Measurements from ENCODE around the gene PRTN3. TPM values are rescaled to one million over a fixed set of nuclear protein-coding genes. Genes with fewer than 3 reads are reported as not detected.

Gene PRTN3, protein sequence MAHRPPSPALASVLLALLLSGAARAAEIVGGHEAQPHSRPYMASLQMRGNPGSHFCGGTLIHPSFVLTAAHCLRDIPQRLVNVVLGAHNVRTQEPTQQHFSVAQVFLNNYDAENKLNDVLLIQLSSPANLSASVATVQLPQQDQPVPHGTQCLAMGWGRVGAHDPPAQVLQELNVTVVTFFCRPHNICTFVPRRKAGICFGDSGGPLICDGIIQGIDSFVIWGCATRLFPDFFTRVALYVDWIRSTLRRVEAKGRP
- not detected for total RNA-seq

DNA sequence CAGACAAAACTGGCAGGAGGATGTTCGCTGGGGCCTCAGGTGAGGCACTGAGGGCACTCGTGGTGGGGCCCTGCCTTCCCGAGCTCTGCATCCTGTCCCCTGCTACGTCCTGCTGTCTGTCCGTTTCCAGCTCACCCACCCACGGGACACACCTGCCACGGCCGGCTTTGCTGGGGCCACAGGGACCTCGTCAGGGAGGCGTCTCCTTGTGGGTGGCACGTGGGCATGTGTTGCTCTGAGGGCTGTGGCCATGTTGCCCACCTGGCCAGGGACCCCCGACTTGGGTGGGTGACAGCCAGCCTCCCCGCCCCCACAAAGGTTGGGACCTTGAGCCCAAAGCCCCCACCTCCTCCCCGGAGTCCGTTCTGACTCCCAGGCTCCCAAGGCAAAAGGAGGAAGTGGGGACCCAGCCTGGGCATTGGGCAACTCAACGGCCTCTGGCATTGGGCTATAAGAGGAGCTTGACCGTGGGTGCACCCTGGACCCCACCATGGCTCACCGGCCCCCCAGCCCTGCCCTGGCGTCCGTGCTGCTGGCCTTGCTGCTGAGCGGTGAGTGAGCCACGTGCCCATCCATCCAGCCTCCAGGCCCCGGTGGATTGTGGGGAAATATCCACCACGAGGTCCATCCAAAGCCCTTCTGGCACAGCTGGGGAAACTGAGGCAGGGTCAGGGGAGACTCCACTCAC, at the start of gene PRTN3:
Gene PRTN3 (plus strand): TSS at position 481 of the 688 bp plus-strand sequence. CDS start 10 bp downstream, at position 491.
- intact Hi-C loops (cut with DNase I), result no loop called here
- H3K27me3 ChIP-seq, result peaks cover 0 to 94% (median 10%) of the 10 kb centered on the region in 4 donors
- peaks cover 9 to 28% (median 11%) of the 10 kb centered on the region in 3 donors for H3K4me1 ChIP-seq

DNA sequence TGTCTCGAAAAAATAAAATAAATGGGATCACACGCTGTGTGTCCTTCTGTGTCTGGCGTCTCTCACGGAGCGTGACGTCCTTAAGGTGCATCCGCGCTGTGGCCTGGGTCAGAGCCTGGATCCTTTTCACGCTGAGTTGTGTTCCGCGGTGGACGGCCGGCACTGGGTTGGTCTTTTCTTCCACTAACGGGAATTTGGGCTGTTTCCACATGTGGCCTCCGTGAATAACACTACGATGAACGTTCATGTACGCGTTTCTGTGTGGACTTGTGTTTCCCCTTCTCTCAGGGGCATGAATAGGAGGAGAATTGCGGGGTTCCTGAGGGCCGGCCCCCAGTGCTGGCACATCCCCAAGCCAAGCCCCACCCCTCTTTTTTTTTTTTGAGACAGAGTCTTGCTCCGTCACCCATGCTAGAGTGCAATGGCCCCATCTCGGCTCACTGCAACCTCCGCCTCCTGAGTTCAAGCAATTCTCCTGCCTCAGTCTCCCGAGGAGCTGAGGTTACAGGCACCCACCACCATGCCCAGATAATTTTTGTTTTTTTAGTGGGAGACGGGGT, 49.7 kb upstream of the PRTN3 start:
- no peak for DNase-seq
- WGBS, 2 donors, result 82 to 85% methylated on average over 23 to 25 of the region's 26 CpGs
- H3K27me3 ChIP-seq, result no peaks in the 10 kb centered on the region
- no peak overlapping the region for H3K4me3 ChIP-seq
- no peaks in the 10 kb centered on the region for H3K36me3 ChIP-seq
- TF ChIP-seq, protein P1, sequence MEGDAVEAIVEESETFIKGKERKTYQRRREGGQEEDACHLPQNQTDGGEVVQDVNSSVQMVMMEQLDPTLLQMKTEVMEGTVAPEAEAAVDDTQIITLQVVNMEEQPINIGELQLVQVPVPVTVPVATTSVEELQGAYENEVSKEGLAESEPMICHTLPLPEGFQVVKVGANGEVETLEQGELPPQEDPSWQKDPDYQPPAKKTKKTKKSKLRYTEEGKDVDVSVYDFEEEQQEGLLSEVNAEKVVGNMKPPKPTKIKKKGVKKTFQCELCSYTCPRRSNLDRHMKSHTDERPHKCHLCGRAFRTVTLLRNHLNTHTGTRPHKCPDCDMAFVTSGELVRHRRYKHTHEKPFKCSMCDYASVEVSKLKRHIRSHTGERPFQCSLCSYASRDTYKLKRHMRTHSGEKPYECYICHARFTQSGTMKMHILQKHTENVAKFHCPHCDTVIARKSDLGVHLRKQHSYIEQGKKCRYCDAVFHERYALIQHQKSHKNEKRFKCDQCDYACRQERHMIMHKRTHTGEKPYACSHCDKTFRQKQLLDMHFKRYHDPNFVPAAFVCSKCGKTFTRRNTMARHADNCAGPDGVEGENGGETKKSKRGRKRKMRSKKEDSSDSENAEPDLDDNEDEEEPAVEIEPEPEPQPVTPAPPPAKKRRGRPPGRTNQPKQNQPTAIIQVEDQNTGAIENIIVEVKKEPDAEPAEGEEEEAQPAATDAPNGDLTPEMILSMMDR (IDR thresholded peaks at IDR 0.05), result no peak
- no peak for TF ChIP-seq POLR2A (IDR thresholded peaks at IDR 0.05)
- intact Hi-C loops (cut with DNase I), result no loop called here
- peaks cover 7 to 53% (median 27%) of the 10 kb centered on the region in 3 donors for H3K4me1 ChIP-seq
- H3K27ac ChIP-seq, result peak overlapping the region in 2 of 4 donors; percentile 46 to 73
- no peaks in the 10 kb centered on the region for H3K9me3 ChIP-seq

More for the DNA sequence above, at the start of gene PRTN3:
- Histone ChIP-seq H3K4me3 (no peak within 1 kb of the TSS), H3K27ac (no peak within 1 kb of the TSS), H3K9me3 (no peaks in the 10 kb centered on the region), H3K36me3 (no peaks in the 10 kb centered on the region)
- no peak for DNase-seq
- TF ChIP-seq, protein P1 (IDR thresholded peaks at IDR 0.05), result no peak
- TF ChIP-seq POLR2A (IDR thresholded peaks at IDR 0.05), result no peak
- 45% methylated on average over 6 of the region's 24 CpGs; no CpG with 5 or more reads in 1 of the 2 donors for WGBS, 2 donors

DNA sequence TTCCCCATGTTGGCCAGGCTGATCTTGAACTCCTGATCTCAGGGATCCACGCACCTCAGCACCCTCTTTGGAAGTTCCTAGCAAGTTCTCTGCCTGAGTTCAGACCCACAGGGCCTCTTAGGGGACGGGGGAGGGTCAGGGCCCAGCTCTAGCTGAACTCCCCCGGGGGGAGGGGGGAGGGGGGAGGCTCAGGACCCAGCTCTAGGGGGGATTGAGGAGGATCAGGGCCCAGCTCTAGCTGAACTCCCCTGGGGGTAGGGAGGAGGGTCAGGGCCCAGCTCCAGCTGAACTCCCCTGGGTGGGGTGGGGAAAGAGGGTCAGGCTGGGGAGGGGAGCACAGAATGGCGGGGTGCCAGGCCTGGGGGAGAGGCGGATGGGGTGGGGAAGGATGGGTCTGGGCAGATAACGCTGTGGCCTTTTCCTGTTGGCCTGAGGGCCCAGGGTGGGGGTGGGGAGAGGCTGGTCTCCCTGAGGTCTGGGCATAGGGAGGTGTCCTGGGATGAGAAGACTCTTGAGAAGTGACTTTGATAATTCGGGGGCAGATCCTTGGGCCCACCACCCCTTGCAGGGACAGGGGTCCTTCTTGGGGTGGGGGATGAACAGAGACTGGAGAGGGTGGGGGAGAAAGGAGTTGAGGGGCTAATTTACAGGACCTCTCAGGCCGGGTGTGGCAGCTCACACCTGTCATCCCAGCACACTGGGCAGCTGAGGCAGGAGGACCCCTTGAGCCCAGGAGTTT, 49.1 kb upstream of the PRTN3 start:
- H3K27ac ChIP-seq, result peak overlapping the region; percentile 2 to 67 (median 48)
- H3K9me3 ChIP-seq, result no peaks in the 10 kb centered on the region
- WGBS, 2 donors, result 50% methylated on average over 2 to 6 of the region's 8 CpGs
- intact Hi-C loops (cut with DNase I), result no loop called here
- H3K4me3 ChIP-seq, result no peak overlapping the region
- no peaks in the 10 kb centered on the region for H3K36me3 ChIP-seq
- no peak for DNase-seq
- no peaks in the 10 kb centered on the region for H3K27me3 ChIP-seq
- no peak for TF ChIP-seq POLR2A (IDR thresholded peaks at IDR 0.05)
- peaks cover 12 to 58% (median 31%) of the 10 kb centered on the region in 3 donors for H3K4me1 ChIP-seq

DNA sequence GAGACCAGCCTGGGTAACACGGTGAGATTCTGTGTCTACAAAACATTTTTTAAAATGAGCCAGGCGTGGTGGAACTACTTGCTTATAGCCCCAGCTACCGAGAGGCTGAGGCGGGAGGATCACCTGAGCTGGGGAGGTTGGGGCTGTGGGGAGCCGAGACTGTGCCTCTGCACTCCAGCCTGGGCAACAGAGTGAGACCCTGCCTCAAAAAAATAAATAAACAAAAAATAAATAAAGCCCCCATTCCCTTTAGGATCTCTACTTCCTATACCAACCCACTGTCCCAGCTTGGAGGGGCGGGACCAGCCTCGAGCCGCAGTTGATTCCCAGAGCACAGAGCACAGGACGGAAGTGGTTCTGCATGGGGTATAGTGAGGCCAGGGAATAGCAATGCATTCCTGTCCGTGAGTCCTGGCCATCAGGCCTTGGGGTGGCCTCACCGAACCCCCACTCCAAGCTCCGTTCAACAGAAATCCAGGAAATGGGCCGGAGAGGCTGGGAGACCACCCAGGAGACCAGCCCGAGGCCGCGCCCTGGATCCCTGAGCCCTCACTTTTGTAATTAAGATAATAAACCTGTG, 48.4 kb upstream of the PRTN3 start:
- Histone ChIP-seq H3K4me3 (no peak overlapping the region), H3K36me3 (no peaks in the 10 kb centered on the region), H3K27me3 (no peaks in the 10 kb centered on the region), H3K27ac (peak overlapping the region in 3 of 4 donors; percentile 46 to 67 (median 51)), H3K9me3 (no peaks in the 10 kb centered on the region), H3K4me1 (peaks cover 12 to 58% (median 31%) of the 10 kb centered on the region in 3 donors)
- WGBS, 2 donors, result 76 to 78% methylated on average over 7 to 10 of the region's 16 CpGs
- DNase-seq, result no peak
- intact Hi-C loops (cut with DNase I), result no loop called here
- TF ChIP-seq POLR2A (IDR thresholded peaks at IDR 0.05), result no peak
- TF ChIP-seq, protein P1 (IDR thresholded peaks at IDR 0.05), result no peak

DNA sequence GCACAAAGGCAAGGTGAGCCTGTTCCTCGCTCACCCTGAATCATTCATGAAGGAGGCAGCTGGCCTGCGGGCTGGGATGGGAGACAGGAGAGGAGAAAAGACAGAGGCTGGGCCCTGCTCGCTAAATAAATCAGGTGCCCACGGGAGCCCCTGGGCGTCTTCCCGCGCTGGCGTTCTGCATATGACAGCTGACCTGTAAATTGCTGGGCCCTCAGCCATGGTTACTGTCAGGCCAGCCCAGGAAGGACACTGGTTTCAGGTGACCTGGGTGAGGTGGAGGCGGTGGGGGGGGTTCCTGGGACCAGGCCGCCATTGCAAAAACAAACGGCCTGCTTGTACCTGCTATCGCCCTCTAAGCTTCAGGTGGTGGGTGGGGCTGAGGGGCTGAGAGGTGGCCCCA, 47.0 kb upstream of the PRTN3 start:
- Histone ChIP-seq H3K4me3 (no peak overlapping the region), H3K9me3 (no peaks in the 10 kb centered on the region), H3K36me3 (no peaks in the 10 kb centered on the region), H3K27ac (no peak overlapping the region), H3K4me1 (peaks cover 18 to 57% (median 32%) of the 10 kb centered on the region in 3 donors), H3K27me3 (no peaks in the 10 kb centered on the region)
- TF ChIP-seq, protein P1 (IDR thresholded peaks at IDR 0.05), result no peak
- no peak for TF ChIP-seq POLR2A (IDR thresholded peaks at IDR 0.05)
- 60 to 83% methylated on average over 1 to 11 of the region's 12 CpGs for WGBS, 2 donors
- intact Hi-C loops (cut with DNase I), result no loop called here
- no peak for DNase-seq
